ENCODE results near the gene TMEM126B.
"Not testable (repeated sequence)": the region's sequence is repeated elsewhere in the genome, so short reads cannot be mapped to it uniquely, and the experiment has no call there.

DNA sequence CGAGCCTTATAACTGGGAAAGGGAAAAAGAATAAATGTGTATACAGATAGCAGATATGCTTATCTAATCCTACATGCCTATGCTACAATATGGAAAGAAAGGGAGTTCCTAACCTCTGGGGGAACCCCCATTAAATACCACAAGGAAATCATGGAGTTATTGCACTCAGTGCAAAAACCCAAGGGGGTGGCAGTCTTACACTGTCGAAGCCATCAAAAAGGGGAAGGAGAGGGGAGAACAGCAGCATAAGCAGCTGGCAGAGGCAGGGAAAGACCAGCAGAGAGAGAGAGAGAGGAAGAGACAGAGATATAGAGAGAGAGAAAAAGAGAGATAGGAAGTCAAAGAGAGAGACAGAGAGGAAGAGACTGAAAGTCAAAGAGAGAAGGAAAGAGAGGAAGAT, 16.8 kb upstream of the TMEM126B start:
- TF ChIP-seq, protein P1, sequence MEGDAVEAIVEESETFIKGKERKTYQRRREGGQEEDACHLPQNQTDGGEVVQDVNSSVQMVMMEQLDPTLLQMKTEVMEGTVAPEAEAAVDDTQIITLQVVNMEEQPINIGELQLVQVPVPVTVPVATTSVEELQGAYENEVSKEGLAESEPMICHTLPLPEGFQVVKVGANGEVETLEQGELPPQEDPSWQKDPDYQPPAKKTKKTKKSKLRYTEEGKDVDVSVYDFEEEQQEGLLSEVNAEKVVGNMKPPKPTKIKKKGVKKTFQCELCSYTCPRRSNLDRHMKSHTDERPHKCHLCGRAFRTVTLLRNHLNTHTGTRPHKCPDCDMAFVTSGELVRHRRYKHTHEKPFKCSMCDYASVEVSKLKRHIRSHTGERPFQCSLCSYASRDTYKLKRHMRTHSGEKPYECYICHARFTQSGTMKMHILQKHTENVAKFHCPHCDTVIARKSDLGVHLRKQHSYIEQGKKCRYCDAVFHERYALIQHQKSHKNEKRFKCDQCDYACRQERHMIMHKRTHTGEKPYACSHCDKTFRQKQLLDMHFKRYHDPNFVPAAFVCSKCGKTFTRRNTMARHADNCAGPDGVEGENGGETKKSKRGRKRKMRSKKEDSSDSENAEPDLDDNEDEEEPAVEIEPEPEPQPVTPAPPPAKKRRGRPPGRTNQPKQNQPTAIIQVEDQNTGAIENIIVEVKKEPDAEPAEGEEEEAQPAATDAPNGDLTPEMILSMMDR (conservative IDR thresholded peaks at IDR 0.05; ENCODE audit: low read length): not testable (repeated sequence)
- not testable (repeated sequence) for TF ChIP-seq EZH2phosphoT487 (IDR thresholded peaks at IDR 0.05; ENCODE audit: borderline replicate concordance)
